Body of pancreas (tissue), 4 donors: Measurements from ENCODE around the gene COPE.

Experiments
- POLR2A ChIP-seq, 3 donors: fragments of 450-650 bp; IDR thresholded peaks; one replicate each; pipeline ENCODE4 v1.6.1; 2016; ENCODE audit warnings: antibody characterized with exemption in 3 of 3, mild to moderate bottlenecking in 2 of 3
- TF ChIP-seq, protein P1 (sequence below), 7 experiments: fragments of 450-650 bp in 4 of 7; fragments of 200-600 bp in 3 of 7; sonication (generic) in 3 of 7; IDR thresholded peaks; one replicate each; pipeline ENCODE4 v1.5.1; 2016 to 2019; ENCODE audit warnings: antibody characterized with exemption in 7 of 7

- TF ChIP-seq POLR2A (IDR thresholded peaks at IDR 0.05), result no peak
- TF ChIP-seq, protein P1, sequence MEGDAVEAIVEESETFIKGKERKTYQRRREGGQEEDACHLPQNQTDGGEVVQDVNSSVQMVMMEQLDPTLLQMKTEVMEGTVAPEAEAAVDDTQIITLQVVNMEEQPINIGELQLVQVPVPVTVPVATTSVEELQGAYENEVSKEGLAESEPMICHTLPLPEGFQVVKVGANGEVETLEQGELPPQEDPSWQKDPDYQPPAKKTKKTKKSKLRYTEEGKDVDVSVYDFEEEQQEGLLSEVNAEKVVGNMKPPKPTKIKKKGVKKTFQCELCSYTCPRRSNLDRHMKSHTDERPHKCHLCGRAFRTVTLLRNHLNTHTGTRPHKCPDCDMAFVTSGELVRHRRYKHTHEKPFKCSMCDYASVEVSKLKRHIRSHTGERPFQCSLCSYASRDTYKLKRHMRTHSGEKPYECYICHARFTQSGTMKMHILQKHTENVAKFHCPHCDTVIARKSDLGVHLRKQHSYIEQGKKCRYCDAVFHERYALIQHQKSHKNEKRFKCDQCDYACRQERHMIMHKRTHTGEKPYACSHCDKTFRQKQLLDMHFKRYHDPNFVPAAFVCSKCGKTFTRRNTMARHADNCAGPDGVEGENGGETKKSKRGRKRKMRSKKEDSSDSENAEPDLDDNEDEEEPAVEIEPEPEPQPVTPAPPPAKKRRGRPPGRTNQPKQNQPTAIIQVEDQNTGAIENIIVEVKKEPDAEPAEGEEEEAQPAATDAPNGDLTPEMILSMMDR (IDR thresholded peaks at IDR 0.05), result no peak
Measured at GRCh38 chr19:18948976-18949356, 29.8 kb upstream of the COPE start.
